RPMI7951 (cell line): ENCODE data around the gene METRNL. TPM values are rescaled to one million over a fixed set of nuclear protein-coding genes. Genes with fewer than 3 reads are reported as not detected.

Source experiments
- DNase-seq: peaks from one replicate; pipeline ENCODE4 v3.0.0-alpha.2; 2012; ENCODE audit warnings: low read depth
- total RNA-seq: library from RNA; depleted of rRNA; stranded (reverse); fragments of >200 nt; shearing (Covaris generic); gene quantifications from 2 replicates; pipeline ENCODE4 v1.2.3, GENCODE V29; 2014

METRNL gene
- total RNA-seq, 1 experiment from 2014 or later: 31.4 TPM

GRCh38 chr17:83067071-83067717, 12.2 kb upstream of the METRNL start:
- no peak for DNase-seq

DNA sequence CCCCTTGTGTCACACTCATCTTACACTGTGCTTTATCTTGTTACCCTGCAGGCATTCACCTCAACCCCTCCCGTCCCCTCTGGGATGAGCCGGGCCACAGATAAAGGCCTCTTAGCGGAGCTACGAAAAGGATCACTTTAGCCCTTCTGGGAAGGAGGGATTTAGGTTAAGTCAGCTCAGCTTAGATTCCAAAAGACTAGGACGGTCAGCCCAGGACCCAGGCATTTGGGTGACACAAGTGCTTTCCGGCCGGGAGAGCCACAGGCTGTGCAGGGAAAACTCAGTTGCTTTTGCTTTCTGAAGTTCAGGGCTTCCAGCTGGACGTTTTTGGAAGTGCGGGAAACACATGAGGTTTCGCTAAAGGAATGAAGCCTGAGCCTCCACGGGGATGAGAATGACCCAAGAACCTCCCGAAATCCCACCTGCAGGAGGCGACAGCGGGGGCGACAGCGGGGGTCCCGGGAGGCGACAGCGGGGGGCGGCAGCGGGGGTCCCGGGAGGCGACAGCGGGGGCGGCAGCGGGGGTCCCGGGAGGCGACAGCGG, 11.6 kb upstream of the METRNL start:
- peak; percentile 55 for DNase-seq

- DNase-seq: no peak
Measured at GRCh38 chr17:83068641-83069570, 10.5 kb upstream of the METRNL start.

DNA sequence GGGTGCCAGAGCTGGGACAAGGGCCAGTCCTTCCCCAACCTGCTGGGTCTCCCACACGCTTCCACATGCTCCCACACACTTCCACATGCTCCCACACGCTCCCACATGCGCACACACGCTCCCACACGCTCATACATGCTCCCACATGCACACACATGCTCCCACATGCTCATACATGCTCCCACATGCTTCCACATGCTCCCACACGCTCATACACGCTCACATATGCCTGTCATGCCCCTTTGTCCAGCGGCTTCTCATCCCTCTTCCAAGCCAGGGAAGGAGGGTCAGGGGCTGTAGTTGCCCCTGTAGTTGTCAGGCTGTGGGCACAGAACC, 9.9 kb upstream of the METRNL start:
- no peak for DNase-seq

GRCh38 chr17:83069931-83070742, 9.3 kb upstream of the METRNL start:
- DNase-seq: no peak

DNA sequence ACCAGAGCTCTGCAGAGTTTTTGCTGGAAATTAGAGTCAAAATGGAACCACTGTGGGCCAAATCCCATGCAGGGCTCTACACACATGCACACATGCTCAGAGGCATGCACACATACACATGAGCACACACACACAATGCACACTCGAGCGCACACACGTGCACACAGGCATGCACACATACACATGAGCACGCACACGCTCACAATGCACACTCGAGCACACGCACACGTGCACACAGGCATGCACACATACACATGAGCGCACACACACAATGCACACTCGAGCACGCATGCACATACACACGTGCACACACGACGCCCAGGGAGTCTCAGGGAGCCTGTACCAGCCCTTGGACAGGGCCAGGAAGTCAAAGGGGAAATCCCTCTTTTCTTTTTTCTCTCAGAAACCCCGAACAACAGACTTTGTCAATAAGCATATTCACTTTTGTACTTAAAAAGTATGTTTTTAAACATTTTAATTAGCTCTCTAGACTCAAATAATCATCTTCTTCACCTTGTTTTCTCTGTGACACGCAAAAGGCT, 8.5 kb upstream of the METRNL start:
- DNase-seq: no peak

GRCh38 chr17:83071365-83071764, 8.0 kb upstream of the METRNL start:
- DNase-seq: no peak

- no peak for DNase-seq
Measured at GRCh38 chr17:83071966-83072562, 7.3 kb upstream of the METRNL start.

DNA sequence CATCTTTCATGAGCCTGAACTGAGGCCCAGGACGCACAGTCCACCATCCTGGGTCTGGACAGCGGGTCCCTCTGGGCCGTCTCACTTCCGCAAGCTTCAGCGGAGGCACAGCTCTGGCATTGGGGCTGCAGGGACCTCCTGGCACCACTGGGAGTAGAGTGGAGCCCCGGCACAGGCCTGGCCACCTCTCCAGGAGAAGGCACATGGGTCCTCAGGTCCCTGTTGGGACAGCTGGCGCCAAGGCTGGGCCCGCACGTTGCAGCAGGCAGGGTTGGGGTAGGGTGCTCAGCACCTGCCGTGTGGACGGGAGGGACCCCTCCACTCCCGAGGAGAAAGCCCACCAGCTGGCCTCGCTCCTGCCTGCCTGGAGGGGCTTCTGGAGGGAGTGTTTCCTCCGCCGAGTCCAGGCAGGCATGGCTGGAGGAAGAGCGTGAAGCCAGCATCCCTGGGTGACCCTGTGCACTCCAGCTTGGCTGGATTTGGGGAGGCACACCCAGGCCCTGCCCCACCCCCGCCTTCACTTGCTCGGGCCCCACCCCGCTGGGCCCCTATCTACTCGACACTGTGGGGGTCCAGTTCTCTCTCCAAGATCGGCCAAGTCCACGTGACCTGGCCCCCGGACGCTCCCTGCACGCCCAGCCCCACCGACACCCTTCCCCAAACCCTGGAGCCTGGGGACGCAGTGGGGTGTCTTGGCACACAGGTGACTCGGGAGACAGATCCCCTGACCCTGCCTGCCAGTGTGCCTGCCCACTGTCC, 6.6 kb upstream of the METRNL start:
- DNase-seq: no peak

GRCh38 chr17:83073389-83074063, 5.9 kb upstream of the METRNL start:
- peak; percentile 70 for DNase-seq

GRCh38 chr17:83074486-83075223, 4.8 kb upstream of the METRNL start:
- DNase-seq: no peak

- DNase-seq: no peak
Measured at GRCh38 chr17:83075270-83075880, 4.0 kb upstream of the METRNL start.

GRCh38 chr17:83076938-83077337, 2.5 kb upstream of the METRNL start:
- no peak for DNase-seq

GRCh38 chr17:83077411-83077810, 2.0 kb upstream of the METRNL start:
- DNase-seq: no peak

DNA sequence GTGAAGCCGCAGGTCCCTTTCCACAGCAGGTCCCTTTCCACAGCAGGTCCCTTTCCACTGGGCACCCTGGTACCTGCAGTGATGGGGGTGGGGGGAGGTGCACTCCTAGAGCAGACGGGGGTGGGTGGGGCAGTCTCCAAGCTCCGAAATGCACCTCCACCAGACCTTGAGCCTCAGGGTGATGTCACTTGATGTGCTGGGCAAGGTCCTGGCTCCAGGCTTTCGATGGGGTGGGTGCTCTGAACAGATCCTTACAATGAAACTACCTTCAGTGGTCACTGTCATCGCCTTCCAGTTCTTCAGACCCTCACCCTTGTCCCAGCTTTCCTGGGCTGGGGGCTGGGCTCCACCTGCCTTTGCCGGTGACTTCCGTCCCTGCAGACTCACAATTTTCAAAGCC, 1.5 kb upstream of the METRNL start:
- no peak for DNase-seq

- no peak for DNase-seq
Measured at GRCh38 chr17:83078378-83079351, 744 bp upstream of the METRNL start.

GRCh38 chr17:83079766-83080578, 563 bp downstream of the METRNL start:
- no peak for DNase-seq
